Neural cell (in vitro differentiated cells): ENCODE measurements around the gene MDFIC2.

Experiments used
- POLR2AphosphoS5 ChIP-seq: IDR thresholded peaks from 2 replicates; pipeline ENCODE4 v1.6.1; 2012
- SMC3 ChIP-seq: fragments of 450-650 bp; conservative IDR thresholded peaks from 2 replicates; pipeline ENCODE4 v1.6.1; 2014; ENCODE audit warnings: antibody characterized with exemption, mild to moderate bottlenecking, moderate library complexity; ENCODE audit not compliant: poor library complexity

DNA sequence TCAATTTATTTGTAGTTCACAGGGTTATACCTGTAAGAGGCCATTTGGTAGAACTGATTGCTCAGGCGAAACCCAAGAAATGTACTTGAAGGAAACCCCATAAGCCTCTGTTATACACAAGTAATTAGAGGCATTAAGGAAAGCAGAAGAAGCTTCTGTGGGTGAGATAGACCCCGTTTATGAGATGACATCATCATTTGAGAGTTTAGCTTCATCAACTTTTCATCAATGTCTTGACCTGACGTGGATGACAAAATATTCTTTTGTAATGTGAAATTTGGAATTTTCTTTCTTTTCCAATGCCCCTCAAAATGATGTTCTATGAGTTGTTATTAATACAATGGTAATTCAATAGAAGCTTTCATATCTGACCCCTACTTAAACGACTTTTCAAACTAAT is 136.2 kb downstream of the MDFIC2 start:
- no peak for TF ChIP-seq SMC3
- no peak for TF ChIP-seq POLR2AphosphoS5
